H1 (cell line): ENCODE results near the gene CACNA1B. TPM values are rescaled to one million over a fixed set of nuclear protein-coding genes. Genes with fewer than 3 reads are reported as not detected.

Experiments used
- CTCF ChIA-PET: fragments of 300-600 bp; sonication (Branson Sonifier 250); formaldehyde crosslinking; loops from one replicate; lab custom pipeline; 2021; ENCODE audit not compliant: partially characterized antibody; lab: Charles Lee
- POLR2A ChIA-PET: fragments of 300-600 bp; sonication (Branson Sonifier 250); formaldehyde crosslinking; loops from one replicate; lab custom pipeline; 2021; ENCODE audit warnings: inconsistent platforms; ENCODE audit not compliant: partially characterized antibody; lab: Charles Lee
- DNase-seq, 2 experiments: peaks; one replicate each; pipeline versions ENCODE4 v3.0.0 to v3.0.0-alpha.2; 2010 to 2022; ENCODE audit warnings: low spot score in 2 of 2, low read depth in 1 of 2, mixed read lengths in 1 of 2
- FAIRE-seq: peaks from 2 replicates; lab custom pipeline; 2011; peaks lifted over from hg19 to GRCh38; lab: Jason Lieb, UNC
- H2AFZ ChIP-seq: 2 replicates; pipeline ENCODE4 v1.8.1; 2012; ENCODE audit warnings: low read length, inconsistent platforms
- H2AK5ac ChIP-seq: 2 replicates; pipeline ENCODE4 v1.6.1; 2013; ENCODE audit warnings: low read depth, low read length
- H2BK120ac ChIP-seq: replicated peaks from 2 replicates; pipeline ENCODE3; 2013; ENCODE audit warnings: low read depth, low read length, inconsistent platforms
- H2BK12ac ChIP-seq: 2 replicates; pipeline ENCODE4 v1.6.1; 2013; ENCODE audit warnings: low read depth, low read length
- H2BK15ac ChIP-seq: 2 replicates; pipeline ENCODE4 v1.6.1; 2013; ENCODE audit warnings: low read length
- H2BK20ac ChIP-seq: 2 replicates; pipeline ENCODE4 v1.6.1; 2013; ENCODE audit warnings: low read length
- H2BK5ac ChIP-seq: 2 replicates; pipeline ENCODE4 v1.6.1; 2013; ENCODE audit warnings: low read depth, low read length
- H3K14ac ChIP-seq: 2 replicates; pipeline ENCODE4 v1.6.1; 2013; ENCODE audit warnings: inconsistent platforms; ENCODE audit not compliant: insufficient read length
- H3K18ac ChIP-seq: 2 replicates; pipeline ENCODE4 v1.6.1; 2013; ENCODE audit warnings: low read length; ENCODE audit errors: extremely low read depth
- H3K23ac ChIP-seq: 2 replicates; pipeline ENCODE4 v1.6.1; 2013; ENCODE audit warnings: inconsistent platforms; ENCODE audit not compliant: insufficient read length
- H3K23me2 ChIP-seq: 2 replicates; pipeline ENCODE4 v1.6.1; 2013; ENCODE audit warnings: low read depth, low read length
- H3K27ac ChIP-seq: 2 replicates; pipeline ENCODE4 v1.6.1; 2011; ENCODE audit warnings: low read depth, low read length, inconsistent platforms
- H3K27me3 ChIP-seq, 4 experiments: replicated peaks in 1 of 4; 1 replicate in 1 of 4; 2 replicates in 3 of 4; pipeline versions ENCODE4 v1.6.1 to v1.8.1; 2011 to 2013; ENCODE audit warnings: low read length in 3 of 4, mild to moderate bottlenecking in 3 of 4, inconsistent platforms in 2 of 4, mixed read lengths in 2 of 4, moderate library complexity in 1 of 4; ENCODE audit not compliant: control insufficient read depth in 3 of 4, insufficient read depth in 3 of 4; ENCODE audit errors: extremely low read depth in 1 of 4
- H3K36me3 ChIP-seq, 4 experiments: 2 replicates each; pipeline versions ENCODE4 v1.6.1 to v1.8.1; 2011 to 2013; ENCODE audit warnings: mild to moderate bottlenecking in 4 of 4, low read length in 3 of 4, moderate library complexity in 2 of 4, control low read depth in 1 of 4, inconsistent platforms in 1 of 4; ENCODE audit not compliant: insufficient read depth in 4 of 4, control insufficient read depth in 2 of 4
- H3K4ac ChIP-seq: replicated peaks from 2 replicates; pipeline ENCODE3; 2013; ENCODE audit warnings: low read length, low read depth, mixed read lengths, inconsistent platforms; ENCODE audit not compliant: insufficient read length
- H3K4me1 ChIP-seq, 4 experiments: replicated peaks in 1 of 4; 1 replicate in 1 of 4; 2 replicates in 3 of 4; pipeline versions ENCODE4 v1.6.1 to v1.8.1; 2011 to 2013; ENCODE audit warnings: low read length in 3 of 4, inconsistent platforms in 2 of 4, mixed read lengths in 1 of 4; ENCODE audit not compliant: insufficient read depth in 4 of 4, control insufficient read depth in 3 of 4
- H3K4me2 ChIP-seq, 2 experiments: 2 replicates each; pipeline versions ENCODE4 v1.6.1 to v1.8.1; 2011 to 2013; ENCODE audit warnings: low read depth in 2 of 2, low read length in 2 of 2, control low read depth in 1 of 2, inconsistent platforms in 1 of 2, mild to moderate bottlenecking in 1 of 2; ENCODE audit not compliant: insufficient read depth in 1 of 2
- H3K4me3 ChIP-seq, 4 experiments: fragments of 200-600, 300-600 bp in 1 of 4; sonication (generic), shearing (Covaris generic), sonication (Bioruptor Twin) in 1 of 4; 2 replicates each; pipeline versions ENCODE4 v1.5.1 to v1.8.1; 2011 to 2016; ENCODE audit warnings: low read length in 4 of 4, low read depth in 3 of 4, control low read depth in 2 of 4, inconsistent platforms in 2 of 4, mild to moderate bottlenecking in 2 of 4, mixed read lengths in 1 of 4, moderate library complexity in 1 of 4; ENCODE audit not compliant: insufficient read depth in 2 of 4; ENCODE audit errors: extremely low read depth in 1 of 4
- H3K56ac ChIP-seq: replicated peaks from 2 replicates; pipeline ENCODE3; 2013; ENCODE audit warnings: low read depth, mild to moderate bottlenecking, mixed read lengths, low read length, inconsistent platforms; ENCODE audit not compliant: insufficient read length
- H3K79me1 ChIP-seq: 2 replicates; pipeline ENCODE4 v1.6.1; 2013; ENCODE audit warnings: low read depth, low read length, control low read depth
- H3K79me2 ChIP-seq, 2 experiments: 2 replicates each; pipeline versions ENCODE4 v1.6.1 to v1.8.1; 2012 to 2013; ENCODE audit warnings: low read length in 2 of 2, mild to moderate bottlenecking in 2 of 2, inconsistent platforms in 1 of 2; ENCODE audit not compliant: insufficient read depth in 2 of 2, control insufficient read depth in 1 of 2
- H3K9ac ChIP-seq, 4 experiments: replicated peaks in 1 of 4; 1 replicate in 1 of 4; 2 replicates in 3 of 4; pipeline versions ENCODE4 v1.6.1 to v1.8.1; 2011 to 2013; ENCODE audit warnings: low read depth in 3 of 4, low read length in 3 of 4, control low read depth in 2 of 4, mild to moderate bottlenecking in 2 of 4, moderate library complexity in 2 of 4, inconsistent platforms in 1 of 4; ENCODE audit errors: extremely low read depth in 1 of 4
- H3K9me3 ChIP-seq, 2 experiments: 2 replicates each; pipeline versions ENCODE4 v1.6.1 to v1.8.1; 2012 to 2013; ENCODE audit warnings: mild to moderate bottlenecking in 2 of 2, moderate library complexity in 2 of 2, control low read depth in 1 of 2, inconsistent platforms in 1 of 2, low read depth in 1 of 2, low read length in 1 of 2, mixed read lengths in 1 of 2; ENCODE audit not compliant: insufficient read depth in 2 of 2
- H4K20me1 ChIP-seq, 2 experiments: replicated peaks in 1 of 2; 2 replicates each; pipeline versions ENCODE3 to v1.8.1; 2011 to 2013; ENCODE audit warnings: inconsistent platforms in 2 of 2, low read length in 2 of 2, mild to moderate bottlenecking in 1 of 2; ENCODE audit not compliant: insufficient read depth in 2 of 2, control insufficient read depth in 1 of 2
- H4K5ac ChIP-seq: 2 replicates; pipeline ENCODE4 v1.6.1; 2013; ENCODE audit warnings: low read length, low read depth, mixed read lengths, inconsistent platforms; ENCODE audit not compliant: insufficient read length
- H4K8ac ChIP-seq: 2 replicates; pipeline ENCODE4 v1.8.0; 2013; ENCODE audit warnings: mild to moderate bottlenecking, moderate library complexity, low read length, inconsistent platforms; ENCODE audit not compliant: insufficient read depth; ENCODE audit errors: extremely low read depth
- H4K91ac ChIP-seq: replicated peaks from 2 replicates; pipeline ENCODE3; 2013; ENCODE audit warnings: low read length, mixed read lengths, inconsistent platforms; ENCODE audit not compliant: insufficient read length
- CHD1 ChIP-seq: IDR thresholded peaks from 2 replicates; pipeline ENCODE4 v1.6.1; 2012; ENCODE audit warnings: low read depth, low read length, improper control_type of control experiment
- CTBP2 ChIP-seq: IDR thresholded peaks from 2 replicates; pipeline ENCODE4 v1.7.0; 2011; ENCODE audit warnings: borderline replicate concordance, mild to moderate bottlenecking, moderate library complexity, mixed read lengths, low read length; ENCODE audit not compliant: insufficient read depth, insufficient read length
- EP300 ChIP-seq, 2 experiments: IDR thresholded peaks; 1 replicate in 1 of 2; 2 replicates in 1 of 2; pipeline ENCODE4 v1.6.1; 2011 to 2012; ENCODE audit warnings: low read depth in 2 of 2, low read length in 2 of 2, mild to moderate bottlenecking in 2 of 2, borderline replicate concordance in 1 of 2, inconsistent platforms in 1 of 2, moderate library complexity in 1 of 2
- JUND ChIP-seq: IDR thresholded peaks from 2 replicates; pipeline ENCODE4 v1.6.1; 2011; ENCODE audit warnings: mild to moderate bottlenecking, improper control_type of control experiment, low read length
- KDM5A ChIP-seq: fragments of 200-600 bp; IDR thresholded peaks from 2 replicates; pipeline ENCODE4 v1.7.1; 2012; ENCODE audit warnings: mild to moderate bottlenecking, low read length, inconsistent platforms, mixed read lengths
- MAX ChIP-seq: IDR thresholded peaks from 2 replicates; pipeline ENCODE4 v1.6.1; 2012; ENCODE audit warnings: inconsistent platforms
- PHF8 ChIP-seq: fragments of 200-600 bp; sonication (generic); conservative IDR thresholded peaks from 2 replicates; pipeline ENCODE4 v1.7.1; 2012; ENCODE audit warnings: low read depth, mild to moderate bottlenecking, inconsistent platforms, low read length, moderate library complexity
- POU5F1 ChIP-seq: IDR thresholded peaks from 2 replicates; pipeline ENCODE4 v1.6.1; 2011; ENCODE audit warnings: low read depth, mild to moderate bottlenecking, low read length, moderate library complexity
- RXRA ChIP-seq: IDR thresholded peaks from 2 replicates; pipeline ENCODE4 v1.6.1; 2011; ENCODE audit warnings: low read depth, mild to moderate bottlenecking, low read length, moderate library complexity; ENCODE audit not compliant: insufficient read depth
- TAF1 ChIP-seq: IDR thresholded peaks from 2 replicates; pipeline ENCODE4 v1.6.1; 2011; ENCODE audit warnings: mild to moderate bottlenecking, low read depth, low read length
- TCF12 ChIP-seq: IDR thresholded peaks from 2 replicates; pipeline ENCODE4 v1.6.1; 2011; ENCODE audit warnings: low read depth, mild to moderate bottlenecking, low read length
- ZNF274 ChIP-seq: IDR thresholded peaks from 2 replicates; pipeline ENCODE4 v1.7.0; 2012; ENCODE audit warnings: low read length, borderline replicate concordance; ENCODE audit errors: extremely low read depth
- WGBS, 2 experiments: shearing (Covaris generic) in 1 of 2; methylation state at CpG; one replicate each; pipeline versions ENCODE4 v1.1.6 to v1.1.7; 2013 to 2015; ENCODE audit warnings: low lambda C conversion rate in 2 of 2, mixed read lengths in 2 of 2, inconsistent platforms in 1 of 2, low coverage in 1 of 2, missing lambda C conversion rate in 1 of 2; ENCODE audit not compliant: insufficient replicate concordance in 2 of 2, insufficient coverage in 1 of 2, insufficient read length in 1 of 2; ENCODE audit errors: extremely low coverage in 1 of 2, missing lambda C conversion rate in 1 of 2; 5-methylcytosine and 5-hydroxymethylcytosine counted together
- polyA plus RNA-seq, 7 experiments: library from polyadenylated mRNA; depleted of rRNA in 3 of 7; stranded (reverse) in 5 of 7; unstranded in 2 of 7; fragments of >200 nt in 5 of 7; fragments of 200-250 nt in 2 of 7; gene quantifications; 1 replicate in 5 of 7; 2 replicates in 1 of 7; 4 replicates in 1 of 7; pipeline versions ENCODE4 v1.2.1 to v1.2.3, GENCODE V29; 2011 to 2013; ENCODE audit warnings: missing spikeins in 2 of 7, mixed read lengths in 2 of 7
- total RNA-seq: library from RNA; stranded (reverse); fragmentation: NEBNext Ultra II Directional; extraction: Animal tissue kit (Norgen Biotek cat#: 25700); gene quantifications from 2 replicates; pipeline ENCODE4 v1.2.1, GENCODE V29; 2021

Gene CACNA1B
- total and polyA plus RNA-seq, 2 of the 8 experiments (the other 6 are each of a cell fraction or from before 2014, with no cell fraction given), result 1.5 to 5.7 TPM

DNA sequence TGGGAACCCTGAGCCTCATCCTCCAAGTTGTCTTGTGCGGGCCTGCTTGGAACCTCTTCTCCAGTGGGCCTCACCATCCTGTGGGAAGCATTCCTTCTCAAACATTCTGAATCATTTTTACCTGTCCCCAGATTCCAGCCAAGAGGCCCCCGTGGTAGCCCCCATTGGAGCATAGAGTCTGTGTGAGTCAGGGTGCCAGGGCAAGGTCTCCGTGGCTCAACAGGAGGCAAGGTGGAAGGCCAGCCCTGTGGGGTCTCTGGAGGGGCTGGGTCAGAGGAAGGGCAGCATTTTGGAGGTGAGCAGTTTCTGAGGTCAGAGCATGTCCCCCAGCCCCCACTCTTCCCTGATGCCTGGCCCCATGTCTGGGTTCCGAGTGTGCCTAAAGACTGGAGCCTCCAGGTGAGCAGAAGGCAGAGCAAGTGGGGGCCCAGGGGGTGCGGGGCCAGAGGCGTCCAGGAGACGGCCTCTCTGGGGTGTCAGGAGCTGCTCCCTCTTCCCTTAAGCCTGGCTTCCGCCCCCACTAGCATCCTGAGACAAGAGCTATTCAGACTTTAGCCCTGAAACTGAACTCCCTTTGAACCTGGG is 2.1 kb downstream of the CACNA1B start:
- 90% methylated on average over 8 of the region's 8 CpGs; no CpG with 5 or more reads in 1 of the 2 experiments for WGBS, 2 experiments
- Histone ChIP-seq H2AFZ (no peak overlapping the region), H3K4me1 (peaks cover 0 to 6% (median 0%) of the 10 kb centered on the region in 4 experiments; a peak in 1 of 7 replicates), H3K4me2 (no peak overlapping the region; a peak in 1 of 4 replicates), H2AK5ac (no peak overlapping the region), H2BK120ac (no peak overlapping the region), H3K4ac (no peak overlapping the region), H3K9ac (no peak overlapping the region), H4K20me1 (peaks cover 0 to 27% of the 10 kb centered on the region in 2 experiments), H2BK12ac (no peak overlapping the region), H3K23ac (no peak overlapping the region), H4K8ac (no peak overlapping the region), H2BK20ac (no peak overlapping the region), H3K23me2 (peaks cover 6% of the 10 kb centered on the region), H3K4me3 (no peak overlapping the region), H3K79me2 (no peaks in the 10 kb centered on the region), H3K36me3 (peaks cover 0 to 4% (median 0%) of the 10 kb centered on the region in 4 experiments; a peak in 1 of 8 replicates), H3K27me3 (peaks cover 0 to 8% (median 4%) of the 10 kb centered on the region in 4 experiments; a peak in 5 of 7 replicates), H3K79me1 (peaks cover 10% of the 10 kb centered on the region; the same call in 1 of the 2 replicates), H3K14ac (no peak overlapping the region), H3K27ac (no peak overlapping the region), H3K56ac (no peak overlapping the region), H2BK5ac (no peak overlapping the region), H4K91ac (no peak overlapping the region), H4K5ac (no peak overlapping the region), H3K9me3 (peaks cover 8 to 75% of the 10 kb centered on the region in 2 experiments; a peak in 3 of 4 replicates), H3K18ac (no peak overlapping the region), H2BK15ac (no peak overlapping the region)
- CTCF ChIA-PET, result interaction anchor here (1.0 kb wide), 2 partner anchors 173 to 291 kb away, joined by 3 to 4 read pairs; no protein-coding TSS in a partner anchor
- no peak for DNase-seq
- POLR2A ChIA-PET, result no interaction called here
- no peak for FAIRE-seq
- TF ChIP-seq EP300 (IDR thresholded peaks at IDR 0.05; ENCODE audit: borderline replicate concordance in 1 of 2, low read depth in 2 of 2, low read length in 2 of 2) (no peak), ZNF274 (no peak), CHD1 (no peak), POU5F1 (no peak), TCF12 (no peak), PHF8 (no peak), KDM5A (no peak), CTBP2 (no peak), RXRA (no peak), TAF1 (no peak), MAX (no peak), JUND (no peak)
